GM19099 (cell line): ENCODE results near the gene IFIT1.

Experiments used
- POLR2A ChIP-seq: IDR thresholded peaks from 3 replicates; pipeline ENCODE4 v1.6.1; 2011; ENCODE audit warnings: low read depth; ENCODE audit not compliant: insufficient read length; ENCODE audit errors: extremely low read depth

Gene IFIT1

DNA sequence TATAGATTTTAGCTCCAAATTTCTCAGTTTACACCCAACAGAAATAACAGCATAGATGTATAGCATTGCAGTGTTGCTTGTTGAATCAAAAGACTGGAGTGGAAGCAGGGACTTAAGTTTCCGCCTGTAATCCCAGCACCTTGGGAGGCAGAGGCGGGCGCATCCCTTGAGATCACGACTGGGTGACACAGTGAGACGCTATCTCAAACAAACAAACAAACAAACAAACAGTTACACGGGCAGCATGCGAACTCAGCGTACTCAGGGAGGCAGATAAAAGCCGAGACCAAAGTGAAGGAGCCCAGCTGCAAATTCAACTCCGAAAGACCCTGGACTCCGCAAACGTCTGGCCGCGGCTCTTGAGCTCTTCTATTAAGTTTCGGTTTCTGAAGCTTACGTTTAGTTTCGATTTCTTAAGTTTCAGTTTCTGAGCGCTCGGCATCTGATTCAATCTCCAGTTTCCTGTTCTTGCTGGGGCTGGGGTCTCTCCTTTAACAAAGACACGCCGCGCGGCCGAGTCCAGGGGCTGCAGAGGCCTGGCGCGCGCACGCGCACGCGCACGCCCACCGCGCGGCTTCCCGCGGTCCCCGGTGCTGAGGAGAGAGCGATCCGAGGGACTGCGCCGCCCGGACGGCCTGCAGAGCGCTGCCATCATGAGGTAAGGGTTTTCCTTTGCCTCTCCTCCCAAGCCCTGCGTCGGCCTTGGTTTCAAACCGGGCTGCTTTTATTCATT lies 21.9 kb downstream of the IFIT1 start, which contains the start of gene IFIT5:
TSS of gene IFIT5 (plus strand) at position 423 of the 733 bp plus-strand sequence. CDS start at position 654, 231 bp downstream.
- peak; percentile 72 for TF ChIP-seq POLR2A

DNA sequence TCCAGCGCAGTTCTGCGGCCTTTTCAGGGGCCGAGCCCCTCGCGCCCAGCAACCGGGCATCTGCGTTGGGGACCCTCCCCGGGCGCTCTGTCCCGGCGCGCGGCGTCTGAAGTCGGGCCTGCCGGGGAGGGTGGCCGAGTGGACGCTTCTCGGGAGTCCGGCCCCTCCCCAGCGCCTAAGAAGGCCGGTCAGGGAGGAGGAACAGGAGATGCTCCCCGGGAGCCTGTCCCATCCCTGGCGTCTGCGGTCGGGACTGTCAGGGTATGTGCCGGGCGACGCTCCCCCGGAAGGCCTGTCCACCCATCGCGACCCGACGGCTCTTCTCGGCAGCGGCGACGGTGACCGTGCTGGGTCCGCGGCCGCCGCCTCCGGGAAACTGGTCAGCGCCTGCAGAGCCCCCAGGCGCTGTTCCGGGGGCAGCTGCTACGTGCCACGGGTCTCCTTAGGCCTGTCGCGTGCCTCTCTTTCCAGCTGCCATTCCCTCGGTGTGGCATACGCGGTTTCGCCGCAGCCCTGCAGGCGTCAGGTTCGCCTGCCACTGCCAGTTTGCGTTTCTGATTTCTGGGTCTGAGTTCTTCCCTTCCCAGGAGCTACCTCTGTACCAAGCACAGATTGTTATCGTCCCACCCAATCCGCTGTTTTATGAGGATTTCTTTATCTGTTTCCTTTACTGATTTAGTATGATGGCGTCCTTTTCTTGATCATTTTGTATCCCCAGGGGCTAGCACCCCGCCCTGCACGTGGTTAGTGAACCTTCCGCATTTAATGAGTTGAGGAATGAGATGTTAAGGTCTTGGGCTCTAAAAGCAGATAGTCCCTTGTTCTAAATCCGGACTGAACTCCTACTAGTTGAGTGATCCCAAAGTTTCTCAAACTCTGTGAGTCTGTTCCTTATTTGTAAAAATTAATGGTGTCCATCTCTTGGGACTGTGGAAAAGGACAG lies 22.7 kb downstream of the IFIT1 start:
- no peak for TF ChIP-seq POLR2A

DNA sequence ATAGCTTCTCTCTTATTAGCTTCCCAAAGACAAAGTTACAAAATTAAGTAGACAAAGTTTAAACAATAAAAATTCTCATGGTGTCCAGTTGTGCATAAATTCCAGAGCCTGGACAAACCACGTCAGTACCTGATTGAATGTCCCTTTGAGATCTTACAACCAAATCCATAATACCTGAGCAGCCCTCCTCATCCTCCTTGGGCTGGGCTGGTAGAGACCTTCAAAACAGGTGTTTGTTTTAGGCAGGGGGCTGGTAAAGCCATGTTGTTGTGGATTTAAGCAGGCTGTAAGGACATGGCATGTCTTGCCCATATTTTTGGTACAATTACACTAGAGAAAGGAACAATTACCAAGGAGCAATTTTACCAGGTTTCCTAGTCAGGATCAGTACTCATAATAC lies 24.0 kb downstream of the IFIT1 start:
- no peak for TF ChIP-seq POLR2A

DNA sequence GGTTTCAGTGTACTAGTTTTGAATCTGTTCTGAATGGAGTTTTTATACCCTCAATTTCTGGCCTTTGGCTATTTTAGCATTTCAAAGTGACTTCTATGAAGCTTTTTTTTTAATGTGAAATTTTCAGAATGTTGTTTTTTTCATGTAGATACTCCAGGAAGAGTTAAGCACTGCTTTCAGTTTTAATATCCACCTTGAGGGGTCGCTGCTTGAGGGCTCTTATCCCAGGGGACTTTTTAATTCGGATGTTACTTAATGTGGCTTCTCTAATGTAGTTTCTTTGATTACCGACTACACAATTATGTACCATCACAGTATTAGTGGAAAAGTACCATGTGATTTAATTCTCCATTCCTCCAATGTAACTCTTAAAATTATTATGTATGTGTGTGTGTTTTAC lies 27.1 kb downstream of the IFIT1 start:
- no peak for TF ChIP-seq POLR2A

DNA sequence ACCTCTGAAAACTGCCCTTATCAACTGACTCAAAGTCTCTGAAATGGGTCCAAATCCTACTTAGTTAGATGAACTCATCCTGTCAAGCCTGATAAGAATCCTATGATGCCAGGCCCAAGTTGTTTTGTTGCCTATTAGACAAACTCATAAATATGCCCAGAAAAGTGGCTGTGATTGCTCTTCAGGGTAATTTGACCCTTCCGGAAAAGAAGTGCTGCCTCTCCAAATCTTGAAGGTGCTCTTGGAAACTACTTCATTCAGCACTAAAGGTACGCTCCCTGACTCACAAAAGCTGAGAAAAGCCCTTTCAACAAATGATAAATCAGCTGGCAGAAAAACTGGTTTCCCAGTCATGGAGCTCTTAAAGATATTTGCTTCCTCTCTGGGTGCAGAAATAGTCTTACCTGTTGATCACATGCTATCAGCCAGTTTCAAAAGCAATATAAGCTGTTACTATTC lies 28.6 kb downstream of the IFIT1 start:
- no peak for TF ChIP-seq POLR2A

DNA sequence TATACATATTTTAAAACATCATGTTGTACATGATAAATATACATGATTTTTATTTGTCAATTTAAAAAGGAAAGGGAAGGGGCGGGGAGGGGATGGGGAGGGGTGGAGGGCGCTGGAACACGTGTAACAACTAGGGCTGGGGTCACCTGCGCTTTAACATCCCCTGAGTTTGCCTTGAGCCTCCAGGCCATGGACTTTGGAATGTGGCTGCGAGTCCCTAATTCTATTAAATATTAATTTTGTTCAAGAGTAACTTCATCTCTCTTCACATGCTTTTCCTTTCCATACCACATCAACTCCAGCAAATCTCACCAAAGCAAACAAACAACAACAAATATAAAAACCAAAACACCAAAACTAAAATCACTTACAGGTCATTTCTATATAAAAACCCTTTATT lies 32.6 kb downstream of the IFIT1 start:
- TF ChIP-seq POLR2A, result no peak

DNA sequence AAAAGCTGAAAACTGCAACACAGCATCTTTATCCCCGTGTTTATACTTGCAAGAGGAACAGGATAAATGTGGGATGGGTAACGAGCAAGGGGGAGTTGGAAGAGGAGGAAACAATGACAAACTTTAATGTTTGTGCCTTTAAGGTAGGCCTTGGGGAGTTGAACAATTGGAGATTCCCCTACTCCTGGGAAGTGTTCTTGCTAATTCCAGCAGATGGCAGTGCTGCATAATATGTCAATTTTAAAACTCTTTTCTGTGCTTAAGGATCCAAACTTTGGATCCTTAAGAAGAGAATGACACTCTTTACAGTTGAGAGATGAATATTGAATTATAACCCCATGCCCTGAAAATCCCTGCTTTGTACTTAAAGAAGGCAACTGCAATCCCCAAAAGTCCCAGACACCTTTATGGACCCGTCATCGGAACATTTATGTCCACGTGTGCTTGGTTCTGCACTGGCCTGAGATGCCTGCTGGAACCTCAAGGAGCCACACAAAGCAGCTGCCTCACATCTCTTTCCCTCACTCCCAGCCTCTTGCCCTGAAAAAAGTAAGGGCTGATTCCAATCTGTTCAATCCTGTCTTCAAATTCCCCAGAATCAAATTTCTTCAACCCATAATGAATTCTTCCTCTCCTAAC lies 33.9 kb downstream of the IFIT1 start:
- TF ChIP-seq POLR2A, result no peak

DNA sequence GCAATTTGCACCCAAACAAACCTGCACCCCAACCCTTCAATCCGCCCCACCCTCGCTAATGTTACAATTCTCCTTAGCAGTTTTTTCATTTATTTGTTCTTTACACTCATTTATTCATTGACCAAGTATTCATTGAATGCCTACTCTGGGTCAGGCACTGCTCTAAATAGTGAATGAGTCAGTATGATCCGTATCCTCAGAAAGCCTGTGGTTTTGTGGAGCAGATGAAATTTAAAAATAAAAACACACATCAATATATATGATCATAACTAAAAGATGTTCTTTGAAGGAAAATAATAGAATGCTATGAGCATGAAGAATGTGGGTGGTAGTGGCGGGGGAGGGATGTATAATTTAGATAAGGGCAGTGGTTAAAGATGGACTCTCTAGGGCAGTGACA lies 35.2 kb downstream of the IFIT1 start:
- TF ChIP-seq POLR2A, result no peak

DNA sequence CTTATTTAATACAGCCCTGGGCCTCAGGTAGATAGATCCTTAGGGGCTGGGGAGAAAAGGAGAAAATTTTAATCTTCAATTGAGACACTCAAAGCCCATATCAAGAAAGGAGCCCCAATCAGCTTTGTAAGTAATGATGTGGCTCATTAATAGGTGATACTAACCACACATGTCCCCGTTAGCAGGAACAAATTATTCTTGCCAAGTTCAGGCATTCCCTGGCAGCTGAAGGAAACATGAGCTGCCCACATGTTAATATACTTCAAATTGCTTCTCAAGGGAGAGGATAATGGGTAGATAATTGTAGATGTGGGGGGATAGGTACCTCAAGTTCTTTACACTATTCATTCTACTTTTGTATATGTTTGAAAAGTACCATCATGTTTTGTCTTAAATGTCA lies 36.5 kb downstream of the IFIT1 start:
- TF ChIP-seq POLR2A, result no peak

DNA sequence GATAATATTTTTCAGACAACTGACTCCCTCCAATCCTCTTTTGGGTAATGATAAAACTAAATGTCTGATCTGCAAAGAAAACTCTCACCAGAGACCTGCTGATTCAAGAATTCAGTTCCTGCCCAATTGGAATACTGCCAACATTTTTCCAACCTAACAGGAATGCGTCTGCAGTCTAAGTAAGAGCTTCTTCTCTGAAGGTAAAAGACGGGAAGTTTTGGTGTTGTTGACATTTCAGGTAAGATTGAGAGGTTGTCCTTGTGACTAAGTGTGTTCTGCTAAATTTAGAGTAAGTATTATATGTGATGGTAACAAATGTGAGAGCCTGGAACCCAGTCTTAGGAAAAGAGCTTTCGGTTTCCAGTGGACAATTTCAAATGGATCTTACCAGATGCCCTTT lies 39.6 kb downstream of the IFIT1 start:
- TF ChIP-seq POLR2A, result no peak

DNA sequence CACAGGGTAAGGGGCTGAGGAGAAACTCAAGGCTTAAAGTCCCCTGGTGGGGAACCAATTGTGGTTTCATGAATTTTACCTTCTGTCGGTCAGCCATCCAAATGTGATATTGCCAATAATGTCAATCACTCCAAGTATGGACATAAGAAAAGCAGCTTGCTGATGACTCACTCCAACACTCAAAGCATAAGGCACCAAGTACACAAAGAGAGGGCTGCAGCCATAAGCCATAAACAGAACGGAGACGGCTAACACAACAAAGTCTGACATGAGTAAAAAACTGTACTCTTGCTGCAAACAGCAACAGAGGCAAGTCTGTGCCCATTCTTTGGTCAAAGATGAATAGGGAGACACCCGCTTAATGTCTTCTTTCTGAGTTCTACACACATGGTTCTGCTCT lies 46.1 kb downstream of the IFIT1 start:
- TF ChIP-seq POLR2A, result no peak

DNA sequence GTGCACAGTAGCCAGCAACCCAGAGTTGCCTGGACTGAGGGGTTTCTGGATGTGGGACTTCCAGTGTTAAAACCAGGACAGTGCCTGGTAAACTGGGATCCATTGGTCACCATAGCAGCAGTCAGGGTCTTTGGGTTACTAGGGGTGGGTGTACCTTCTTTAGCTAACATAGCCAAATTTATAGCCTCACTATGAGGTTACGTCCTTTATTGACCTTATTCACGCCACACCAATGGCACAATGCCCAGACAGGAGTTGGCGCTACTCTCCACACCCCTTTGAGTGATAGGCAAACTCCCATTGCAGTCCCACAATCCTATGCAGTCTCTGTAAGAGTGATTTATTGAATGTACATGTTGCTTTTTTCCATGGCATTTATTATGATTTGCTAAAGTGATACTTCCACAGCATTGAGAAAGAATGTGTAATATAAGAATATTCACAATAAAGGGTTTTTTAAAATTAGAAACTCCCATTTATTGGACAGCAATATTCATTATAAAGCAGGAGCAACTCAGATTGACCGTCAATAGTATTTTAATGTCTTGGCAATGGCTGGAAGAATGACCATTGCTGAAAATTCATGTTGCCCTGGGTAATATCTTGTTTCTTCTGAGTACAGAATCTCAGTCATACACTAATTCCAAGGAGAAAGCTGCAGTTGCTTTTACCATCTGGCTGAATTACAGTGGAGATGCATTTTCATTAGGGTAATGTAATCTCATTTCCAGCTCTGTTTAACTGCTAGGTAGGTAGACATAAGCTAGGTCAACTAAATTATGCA lies 48.0 kb downstream of the IFIT1 start:
- TF ChIP-seq POLR2A, result no peak

DNA sequence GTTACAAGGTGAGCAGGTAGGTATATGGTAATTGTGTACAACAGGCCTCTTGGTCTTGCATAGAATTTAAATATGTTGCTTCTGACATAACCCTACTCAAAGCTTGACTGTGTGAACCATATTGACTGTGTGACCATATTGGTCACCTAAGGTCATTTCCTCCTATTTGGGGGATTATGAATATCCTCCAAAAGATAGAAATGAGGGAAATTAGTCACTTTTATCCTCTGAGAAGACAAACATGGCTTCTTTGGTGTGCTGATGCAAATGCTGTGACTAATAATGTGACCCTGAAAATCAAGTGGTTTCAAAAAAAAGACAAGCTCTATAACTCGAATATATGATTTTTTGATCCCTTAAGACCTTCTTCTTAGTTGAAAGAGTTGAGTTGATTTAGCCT lies 49.9 kb downstream of the IFIT1 start:
- no peak for TF ChIP-seq POLR2A

DNA sequence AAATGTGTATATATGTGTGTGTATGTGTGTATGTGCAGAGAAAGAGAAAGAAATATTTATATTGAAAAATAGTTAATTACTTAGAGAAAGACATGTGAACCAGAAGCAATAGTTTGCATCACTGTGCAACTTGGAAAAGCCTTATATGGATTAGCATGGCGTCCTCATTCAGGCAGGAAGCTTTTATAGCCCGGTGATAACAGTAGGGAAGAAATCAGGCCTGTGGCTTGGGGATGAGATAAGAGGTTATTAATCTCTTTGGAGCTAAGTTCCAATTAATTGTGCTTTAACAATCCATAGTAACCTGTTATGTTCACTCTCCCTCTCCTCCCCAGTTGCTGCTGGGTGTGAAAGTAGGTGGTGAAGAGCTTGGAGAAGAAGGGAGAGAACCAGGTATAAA lies 58.5 kb downstream of the IFIT1 start:
- no peak for TF ChIP-seq POLR2A

DNA sequence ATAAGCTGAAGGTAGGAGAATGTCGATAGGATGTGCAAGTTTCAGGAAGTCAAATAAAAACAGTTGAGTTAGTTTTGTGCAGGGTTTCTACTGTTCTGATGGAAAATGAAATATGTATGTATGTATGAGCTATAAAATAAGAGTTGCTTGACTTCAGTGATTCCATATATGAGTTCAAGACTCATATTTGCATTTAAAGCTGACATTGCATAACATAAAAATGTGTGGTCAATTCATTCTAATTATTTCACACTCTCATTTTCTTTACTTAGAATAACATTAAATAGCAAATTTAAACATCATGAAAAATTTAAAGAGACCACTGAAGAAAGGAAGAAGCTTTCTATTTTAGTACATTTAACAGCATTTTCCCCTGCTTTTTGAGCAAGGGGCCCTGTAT lies 59.8 kb downstream of the IFIT1 start:
- TF ChIP-seq POLR2A, result no peak
